Upper lobe of left lung (tissue), 4 donors: ENCODE results near the gene ASIP.
A peak's percentile ranks its signal among the peaks of the same experiment; 100 is the strongest.

Source experiments
- EP300 ChIP-seq, 4 donors: sonication (generic); formaldehyde crosslinking; IDR thresholded peaks; one replicate each; pipeline ENCODE4 v1.5.1; 2017; ENCODE audit warnings: antibody characterized with exemption in 4 of 4, control low read depth in 2 of 4
- POLR2A ChIP-seq, 4 donors: fragments of 450-650 bp; IDR thresholded peaks; one replicate each; pipeline ENCODE4 v1.5.1; 2016 to 2017; ENCODE audit warnings: antibody characterized with exemption in 4 of 4, mild to moderate bottlenecking in 2 of 4
- POLR2AphosphoS5 ChIP-seq, 2 donors: sonication (generic); formaldehyde crosslinking; IDR thresholded peaks; one replicate each; pipeline ENCODE4 v1.5.1; 2017; ENCODE audit warnings: antibody characterized with exemption in 2 of 2
- TF ChIP-seq, protein P1 (sequence below), 6 experiments: fragments of 450-650 bp in 4 of 6; fragments of 200-600 bp in 2 of 6; sonication (generic) in 2 of 6; IDR thresholded peaks; one replicate each; pipeline ENCODE4 v1.5.1; 2016 to 2019; ENCODE audit warnings: antibody characterized with exemption in 6 of 6

DNA sequence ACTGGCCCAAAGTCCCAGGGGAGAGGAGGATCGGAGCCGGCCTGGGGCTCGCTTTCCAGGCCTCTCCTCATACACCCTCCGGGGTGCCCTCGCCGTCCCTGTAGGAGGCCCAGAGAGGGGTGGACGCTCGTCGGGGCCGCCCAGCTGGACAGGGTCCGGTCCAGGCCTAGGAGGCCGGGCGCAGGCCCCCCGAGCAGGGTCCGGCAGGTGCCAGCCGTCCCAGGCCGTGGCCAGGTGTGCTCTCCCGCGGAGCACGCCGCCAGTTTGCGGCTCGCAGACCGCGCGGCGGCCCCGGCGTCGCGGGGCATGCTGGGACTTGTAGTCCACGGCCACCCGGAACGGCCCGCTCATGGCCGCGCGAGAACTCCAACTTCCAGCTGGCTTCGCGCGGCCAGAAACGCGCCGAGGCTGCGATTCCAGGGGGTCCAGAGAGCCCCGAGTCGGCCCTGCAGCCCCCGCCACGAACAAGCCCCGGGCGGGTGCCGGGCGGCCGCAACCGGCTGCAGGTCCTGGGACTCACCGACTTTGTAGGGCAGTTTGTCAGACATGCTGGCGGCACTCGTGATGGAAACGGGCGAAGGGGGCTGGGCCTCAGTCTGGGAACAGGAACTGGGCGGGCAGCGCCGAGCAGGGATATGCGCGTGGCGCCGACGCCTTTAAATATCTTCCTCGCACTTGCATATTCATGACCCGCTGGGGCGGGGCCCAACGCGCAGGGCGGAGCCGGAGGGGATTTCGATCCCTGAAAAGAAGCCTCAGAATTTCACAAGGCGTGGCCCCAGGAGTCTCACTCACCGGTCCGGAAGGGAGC lies 61.7 kb downstream of the ASIP start, which contains the start of gene AHCY:
- TF ChIP-seq POLR2AphosphoS5 (IDR thresholded peaks at IDR 0.05) (peak; percentile 36 to 90), POLR2A (IDR thresholded peaks at IDR 0.05) (peak in 3 of 4 donors; percentile 65 to 78 (median 72)), EP300 (IDR thresholded peaks at IDR 0.05) (no peak)
- TF ChIP-seq, protein P1, sequence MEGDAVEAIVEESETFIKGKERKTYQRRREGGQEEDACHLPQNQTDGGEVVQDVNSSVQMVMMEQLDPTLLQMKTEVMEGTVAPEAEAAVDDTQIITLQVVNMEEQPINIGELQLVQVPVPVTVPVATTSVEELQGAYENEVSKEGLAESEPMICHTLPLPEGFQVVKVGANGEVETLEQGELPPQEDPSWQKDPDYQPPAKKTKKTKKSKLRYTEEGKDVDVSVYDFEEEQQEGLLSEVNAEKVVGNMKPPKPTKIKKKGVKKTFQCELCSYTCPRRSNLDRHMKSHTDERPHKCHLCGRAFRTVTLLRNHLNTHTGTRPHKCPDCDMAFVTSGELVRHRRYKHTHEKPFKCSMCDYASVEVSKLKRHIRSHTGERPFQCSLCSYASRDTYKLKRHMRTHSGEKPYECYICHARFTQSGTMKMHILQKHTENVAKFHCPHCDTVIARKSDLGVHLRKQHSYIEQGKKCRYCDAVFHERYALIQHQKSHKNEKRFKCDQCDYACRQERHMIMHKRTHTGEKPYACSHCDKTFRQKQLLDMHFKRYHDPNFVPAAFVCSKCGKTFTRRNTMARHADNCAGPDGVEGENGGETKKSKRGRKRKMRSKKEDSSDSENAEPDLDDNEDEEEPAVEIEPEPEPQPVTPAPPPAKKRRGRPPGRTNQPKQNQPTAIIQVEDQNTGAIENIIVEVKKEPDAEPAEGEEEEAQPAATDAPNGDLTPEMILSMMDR (IDR thresholded peaks at IDR 0.05), result peak in 2 of 6 experiments; percentile 11 to 28
